ENCODE measurements around the gene ANTXR2.

Gene ANTXR2

GRCh38 chr4:79862821-79863220, 210.2 kb downstream of the ANTXR2 start:
- Histone ChIP-seq H3K27ac (ENCODE audit: low read depth, low read length, poor library complexity, severe bottlenecking) (no peak overlapping the region), H3K27me3 (ENCODE audit: insufficient read depth, low read length) (no peaks in the 10 kb centered on the region), H3K79me2 (ENCODE audit: insufficient read depth, low read length) (no peaks in the 10 kb centered on the region), H3K9me3 (ENCODE audit: low read length) (no peaks in the 10 kb centered on the region), H3K4me3 (ENCODE audit: low read depth, low read length, poor library complexity, severe bottlenecking) (no peak overlapping the region), H3K4me2 (ENCODE audit: low read length) (no peak overlapping the region), H2AFZ (ENCODE audit: low read length) (no peak overlapping the region), H3F3A (ENCODE audit: insufficient read depth, low read length) (no peaks in the 10 kb centered on the region), H3K9ac (ENCODE audit: low read length) (no peak overlapping the region), H3K9me2 (ENCODE audit: low read depth, low read length) (no peaks in the 10 kb centered on the region), H4K20me1 (ENCODE audit: insufficient read depth, low read length) (no peaks in the 10 kb centered on the region), H3K4me1 (ENCODE audit: insufficient read depth, low read length, severe bottlenecking) (no peaks in the 10 kb centered on the region), H3K36me3 (ENCODE audit: insufficient read depth, low read length) (no peaks in the 10 kb centered on the region)
- TF ChIP-seq EZH2 (IDR thresholded peaks at IDR 0.05; ENCODE audit: borderline replicate concordance, low read length) (no peak), CTCF (IDR thresholded peaks at IDR 0.05; ENCODE audit: low read length) (no peak)

- Histone ChIP-seq H3K9ac (ENCODE audit: low read length) (no peak overlapping the region), H3K9me3 (ENCODE audit: low read length) (no peaks in the 10 kb centered on the region), H4K20me1 (ENCODE audit: insufficient read depth, low read length) (no peaks in the 10 kb centered on the region), H2AFZ (ENCODE audit: low read length) (no peak overlapping the region), H3K4me1 (ENCODE audit: insufficient read depth, low read length, severe bottlenecking) (no peaks in the 10 kb centered on the region), H3K9me2 (ENCODE audit: low read depth, low read length) (no peaks in the 10 kb centered on the region), H3K79me2 (ENCODE audit: insufficient read depth, low read length) (no peaks in the 10 kb centered on the region), H3F3A (ENCODE audit: insufficient read depth, low read length) (no peaks in the 10 kb centered on the region), H3K4me2 (ENCODE audit: low read length) (no peak overlapping the region), H3K4me3 (ENCODE audit: low read depth, low read length, poor library complexity, severe bottlenecking) (no peak overlapping the region), H3K27me3 (ENCODE audit: insufficient read depth, low read length) (no peaks in the 10 kb centered on the region), H3K36me3 (ENCODE audit: insufficient read depth, low read length) (no peaks in the 10 kb centered on the region), H3K27ac (ENCODE audit: low read depth, low read length, poor library complexity, severe bottlenecking) (no peak overlapping the region)
- no peak for TF ChIP-seq EZH2 (IDR thresholded peaks at IDR 0.05; ENCODE audit: borderline replicate concordance, low read length)
- TF ChIP-seq CTCF (IDR thresholded peaks at IDR 0.05; ENCODE audit: low read length) = no peak
These were observed 215.2 kb downstream of the ANTXR2 start for GRCh38 chr4:79857811-79858210.

GRCh38 chr4:79856196-79856595, 216.8 kb downstream of the ANTXR2 start:
- no peak overlapping the region for H3K27ac ChIP-seq (ENCODE audit: low read depth, low read length, poor library complexity, severe bottlenecking)
- H3K4me1 ChIP-seq (ENCODE audit: insufficient read depth, low read length, severe bottlenecking) = no peaks in the 10 kb centered on the region
- no peak overlapping the region for H3K4me3 ChIP-seq (ENCODE audit: low read depth, low read length, poor library complexity, severe bottlenecking)
- H4K20me1 ChIP-seq (ENCODE audit: insufficient read depth, low read length) = no peaks in the 10 kb centered on the region
- H3K9me3 ChIP-seq (ENCODE audit: low read length) = no peaks in the 10 kb centered on the region
- no peak overlapping the region for H3K9ac ChIP-seq (ENCODE audit: low read length)
- no peaks in the 10 kb centered on the region for H3K79me2 ChIP-seq (ENCODE audit: insufficient read depth, low read length)
- no peaks in the 10 kb centered on the region for H3K9me2 ChIP-seq (ENCODE audit: low read depth, low read length)
- H3K36me3 ChIP-seq (ENCODE audit: insufficient read depth, low read length) = no peaks in the 10 kb centered on the region
- H3F3A ChIP-seq (ENCODE audit: insufficient read depth, low read length) = no peaks in the 10 kb centered on the region
- H2AFZ ChIP-seq (ENCODE audit: low read length) = no peak overlapping the region
- no peaks in the 10 kb centered on the region for H3K27me3 ChIP-seq (ENCODE audit: insufficient read depth, low read length)
- no peak overlapping the region for H3K4me2 ChIP-seq (ENCODE audit: low read length)
- TF ChIP-seq EZH2 (IDR thresholded peaks at IDR 0.05; ENCODE audit: borderline replicate concordance, low read length) (no peak), CTCF (IDR thresholded peaks at IDR 0.05; ENCODE audit: low read length) (no peak)
